Measurements from ENCODE around the gene ZNF888. TPM values are rescaled to one million over a fixed set of nuclear protein-coding genes. Genes with fewer than 3 reads are reported as not detected.
"Not testable (repeated sequence)": the region's sequence is repeated elsewhere in the genome, so short reads cannot be mapped to it uniquely, and the experiment has no call there.

ZNF888 gene
- total RNA-seq, 1 donor from 2014 or later = 9.1 TPM

DNA sequence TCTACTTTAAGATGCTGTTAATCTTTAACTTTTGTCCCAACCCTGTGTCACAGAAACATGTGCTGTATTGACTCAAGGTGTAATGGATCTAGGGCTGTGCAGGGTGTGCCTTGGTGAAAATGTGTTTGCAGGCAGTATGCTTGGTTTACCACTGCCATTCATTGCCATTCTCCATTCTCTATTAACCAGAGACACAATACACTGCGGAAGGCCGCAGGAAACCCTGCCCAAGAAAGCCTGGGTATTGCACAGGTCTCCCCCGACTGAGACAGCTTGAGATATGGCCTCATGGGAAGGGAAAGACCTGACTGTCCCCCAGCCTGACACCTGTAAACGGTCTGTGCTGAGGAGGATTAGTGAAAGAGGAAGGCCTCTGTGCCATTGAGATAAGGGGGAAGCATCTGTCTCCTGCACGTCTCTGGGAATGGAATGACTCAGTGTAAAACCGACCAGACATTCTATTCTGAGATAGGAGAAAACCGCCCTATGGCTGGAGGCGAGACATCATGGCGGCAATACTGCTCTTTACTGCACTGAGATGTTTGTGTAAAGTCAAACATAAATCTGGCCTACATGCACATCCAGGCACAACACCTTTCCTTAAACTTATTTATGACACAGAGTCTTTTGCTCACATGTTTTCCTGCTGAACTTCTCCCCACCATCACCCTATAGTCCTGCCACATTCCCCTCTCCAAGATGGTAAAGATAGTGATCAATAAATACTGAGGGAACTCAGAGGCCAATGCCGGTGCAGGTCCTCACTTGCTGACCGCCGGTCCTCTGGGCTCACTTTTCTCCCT lies 13.1 kb upstream of the ZNF888 start:
- intact Hi-C loops (cut with DNase I) = no loop called here
- TF ChIP-seq, protein P1, sequence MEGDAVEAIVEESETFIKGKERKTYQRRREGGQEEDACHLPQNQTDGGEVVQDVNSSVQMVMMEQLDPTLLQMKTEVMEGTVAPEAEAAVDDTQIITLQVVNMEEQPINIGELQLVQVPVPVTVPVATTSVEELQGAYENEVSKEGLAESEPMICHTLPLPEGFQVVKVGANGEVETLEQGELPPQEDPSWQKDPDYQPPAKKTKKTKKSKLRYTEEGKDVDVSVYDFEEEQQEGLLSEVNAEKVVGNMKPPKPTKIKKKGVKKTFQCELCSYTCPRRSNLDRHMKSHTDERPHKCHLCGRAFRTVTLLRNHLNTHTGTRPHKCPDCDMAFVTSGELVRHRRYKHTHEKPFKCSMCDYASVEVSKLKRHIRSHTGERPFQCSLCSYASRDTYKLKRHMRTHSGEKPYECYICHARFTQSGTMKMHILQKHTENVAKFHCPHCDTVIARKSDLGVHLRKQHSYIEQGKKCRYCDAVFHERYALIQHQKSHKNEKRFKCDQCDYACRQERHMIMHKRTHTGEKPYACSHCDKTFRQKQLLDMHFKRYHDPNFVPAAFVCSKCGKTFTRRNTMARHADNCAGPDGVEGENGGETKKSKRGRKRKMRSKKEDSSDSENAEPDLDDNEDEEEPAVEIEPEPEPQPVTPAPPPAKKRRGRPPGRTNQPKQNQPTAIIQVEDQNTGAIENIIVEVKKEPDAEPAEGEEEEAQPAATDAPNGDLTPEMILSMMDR (IDR thresholded peaks at IDR 0.05) = no peak
- Histone ChIP-seq H3K9me3 (no peaks in the 10 kb centered on the region), H3K4me3 (no peak overlapping the region), H3K27ac (peak overlapping the region; percentile 58), H3K36me3 (no peaks in the 10 kb centered on the region), H3K27me3 (no peaks in the 10 kb centered on the region), H3K4me1 (peaks cover 4% of the 10 kb centered on the region)
- DNase-seq = no peak
- peak; percentile 69 for ATAC-seq

DNA sequence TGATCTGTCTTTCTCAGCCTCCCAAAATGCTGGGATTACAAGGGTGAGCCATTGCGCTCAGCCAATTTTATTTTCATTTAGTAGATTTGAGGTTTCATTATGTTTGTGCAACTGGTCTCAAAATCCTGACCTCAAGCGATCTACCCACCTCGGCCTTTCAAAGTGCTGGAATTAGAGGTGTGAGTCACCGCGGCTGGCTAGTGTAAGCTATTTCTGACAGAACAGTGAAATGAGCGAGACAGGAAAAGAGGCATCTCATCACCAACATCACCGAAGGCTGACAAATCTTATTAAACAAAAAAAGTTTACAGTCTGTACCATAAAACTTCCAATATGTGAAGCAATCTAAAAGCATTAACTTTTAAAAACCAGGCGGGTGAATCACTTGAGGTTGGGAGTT lies 12.2 kb upstream of the ZNF888 start:
- Histone ChIP-seq H3K36me3 (no peaks in the 10 kb centered on the region), H3K4me1 (peaks cover 4% of the 10 kb centered on the region), H3K4me3 (no peak overlapping the region), H3K27ac (peak overlapping the region; percentile 58), H3K27me3 (no peaks in the 10 kb centered on the region), H3K9me3 (no peaks in the 10 kb centered on the region)
- TF ChIP-seq, protein P1 (IDR thresholded peaks at IDR 0.05) = no peak
- intact Hi-C loops (cut with DNase I) = no loop called here
- no peak for DNase-seq
- no peak for ATAC-seq

DNA sequence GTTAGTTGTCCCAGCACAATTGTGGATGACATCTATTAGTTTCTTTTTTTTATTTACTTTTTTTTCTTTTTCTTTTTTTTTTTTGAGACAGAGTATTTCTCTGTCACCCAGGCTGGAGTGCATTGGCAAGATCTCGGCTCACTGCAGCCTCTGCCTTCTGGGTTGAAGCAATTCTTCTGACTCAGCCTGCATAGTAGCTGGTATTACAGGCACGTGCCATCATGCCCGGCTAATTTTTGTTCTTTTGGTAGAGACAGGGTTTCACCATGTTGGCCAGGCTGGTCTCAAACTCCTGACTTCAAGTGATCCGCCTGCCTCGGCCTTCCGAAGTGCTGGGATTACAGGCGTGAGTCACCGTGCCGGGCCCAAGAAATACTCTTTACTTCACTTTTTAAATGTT lies 1.4 kb upstream of the ZNF888 start:
- Histone ChIP-seq H3K36me3 (peaks cover 19% of the 10 kb centered on the region), H3K27ac (peak overlapping the region; percentile 91)
- H3K9me3 ChIP-seq; ATAC-seq; H3K27me3 ChIP-seq; H3K4me1 ChIP-seq; intact Hi-C loops (cut with DNase I); DNase-seq; H3K4me3 ChIP-seq: not testable (repeated sequence)

DNA sequence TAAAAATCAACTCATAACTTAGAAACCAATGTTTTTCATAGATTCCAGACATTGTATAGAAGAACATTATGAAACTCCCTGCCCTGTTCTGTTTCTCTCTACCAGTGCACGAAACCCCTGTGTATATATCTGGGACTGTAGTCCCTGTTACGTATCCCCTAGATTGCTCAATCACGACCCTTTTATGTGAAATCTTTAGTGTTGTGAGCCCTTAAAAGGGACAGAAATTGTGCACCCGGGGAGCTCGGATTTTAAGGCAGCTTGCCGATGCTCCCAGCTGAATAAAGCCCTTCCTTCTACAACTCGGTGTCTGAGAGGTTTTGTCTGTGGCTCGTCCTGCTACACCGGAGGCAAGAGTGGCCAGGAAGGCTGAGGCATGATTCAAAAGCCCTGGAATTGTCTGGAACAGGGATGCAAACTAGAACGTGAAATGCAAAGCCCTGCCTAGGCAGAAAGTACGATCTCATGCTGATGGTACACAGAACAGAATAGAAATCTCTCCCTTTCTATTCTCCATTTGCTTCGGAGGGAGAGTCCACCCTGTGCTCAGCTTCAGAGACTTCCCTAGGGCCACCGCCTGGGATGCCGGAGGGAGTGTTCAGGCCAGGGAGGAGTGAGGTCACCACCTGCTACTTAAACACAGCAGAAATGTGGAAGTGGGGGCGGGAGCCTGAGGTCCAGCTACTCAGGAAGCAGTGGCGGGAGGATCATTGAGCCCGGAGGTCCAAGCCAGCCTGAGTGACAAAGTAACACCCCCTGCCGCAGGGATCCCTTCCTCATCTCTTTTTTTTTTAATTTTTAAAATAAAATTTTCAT lies 758 bp upstream of the ZNF888 start:
- peaks cover 13% of the 10 kb centered on the region for H3K36me3 ChIP-seq
- no peaks in the 10 kb centered on the region for H3K9me3 ChIP-seq
- peaks cover 7% of the 10 kb centered on the region for H3K4me1 ChIP-seq
- peak overlapping the region; percentile 83 for H3K4me3 ChIP-seq
- H3K27ac ChIP-seq = peak overlapping the region; percentile 91
- ATAC-seq (peak; percentile 83), DNase-seq (peak; percentile 87)
- TF ChIP-seq, protein P1 (IDR thresholded peaks at IDR 0.05) = no peak
- no peaks in the 10 kb centered on the region for H3K27me3 ChIP-seq
- intact Hi-C loops (cut with DNase I) = no loop called here

DNA sequence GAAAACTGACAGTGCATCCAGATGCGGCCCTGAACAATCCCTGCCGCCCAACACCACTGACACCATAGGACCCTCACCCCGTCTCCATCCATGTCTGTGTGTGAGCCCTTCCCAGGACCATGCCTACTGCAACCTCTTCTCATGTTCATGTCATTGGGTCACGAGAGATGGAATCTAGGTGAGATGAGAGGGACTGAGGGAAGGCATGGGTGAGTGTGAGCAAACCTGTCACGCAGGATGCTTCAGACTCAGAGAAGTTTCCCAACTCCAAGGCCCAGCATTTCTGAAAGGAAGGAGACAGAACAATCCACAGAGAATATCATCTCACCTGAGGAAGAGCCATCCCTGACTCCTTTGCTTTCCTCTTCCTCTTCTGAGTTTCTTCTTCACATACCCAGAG lies 5.7 kb downstream of the ZNF888 start:
- no peak for DNase-seq
- intact Hi-C loops (cut with DNase I) = no loop called here
- H3K4me1 ChIP-seq = no peaks in the 10 kb centered on the region
- H3K36me3 ChIP-seq = peaks cover 26% of the 10 kb centered on the region
- H3K4me3 ChIP-seq = no peak overlapping the region
- H3K9me3 ChIP-seq = no peaks in the 10 kb centered on the region
- TF ChIP-seq, protein P1 (IDR thresholded peaks at IDR 0.05) = no peak
- ATAC-seq = no peak
- no peaks in the 10 kb centered on the region for H3K27me3 ChIP-seq
- H3K27ac ChIP-seq = no peak overlapping the region

DNA sequence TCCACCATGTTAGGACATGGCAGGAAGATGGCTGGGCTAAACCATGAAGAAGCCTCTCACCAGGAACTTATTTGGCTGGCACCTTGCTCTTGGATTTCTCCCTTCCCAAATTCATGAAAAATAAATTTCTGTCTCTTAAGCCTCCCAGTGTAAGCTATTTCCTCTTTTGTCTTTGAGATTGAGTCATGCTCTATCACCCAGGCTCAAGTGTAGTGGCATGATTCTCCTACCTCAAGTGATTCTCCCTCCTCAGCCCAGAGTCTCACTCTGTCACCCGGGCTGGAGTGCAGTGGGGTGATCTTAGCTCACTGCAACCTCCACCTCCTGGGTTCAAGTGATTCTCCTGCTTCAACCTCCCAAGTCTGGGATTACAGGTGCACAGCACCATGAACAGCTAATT lies 12.6 kb downstream of the ZNF888 start:
- intact Hi-C loops (cut with DNase I) = no loop called here
- no peaks in the 10 kb centered on the region for H3K9me3 ChIP-seq
- TF ChIP-seq, protein P1 (IDR thresholded peaks at IDR 0.05) = no peak
- DNase-seq = no peak
- H3K36me3 ChIP-seq = peaks cover 40% of the 10 kb centered on the region
- H3K4me3 ChIP-seq = no peak overlapping the region
- no peaks in the 10 kb centered on the region for H3K4me1 ChIP-seq
- ATAC-seq = no peak
- no peaks in the 10 kb centered on the region for H3K27me3 ChIP-seq
- H3K27ac ChIP-seq = no peak overlapping the region

DNA sequence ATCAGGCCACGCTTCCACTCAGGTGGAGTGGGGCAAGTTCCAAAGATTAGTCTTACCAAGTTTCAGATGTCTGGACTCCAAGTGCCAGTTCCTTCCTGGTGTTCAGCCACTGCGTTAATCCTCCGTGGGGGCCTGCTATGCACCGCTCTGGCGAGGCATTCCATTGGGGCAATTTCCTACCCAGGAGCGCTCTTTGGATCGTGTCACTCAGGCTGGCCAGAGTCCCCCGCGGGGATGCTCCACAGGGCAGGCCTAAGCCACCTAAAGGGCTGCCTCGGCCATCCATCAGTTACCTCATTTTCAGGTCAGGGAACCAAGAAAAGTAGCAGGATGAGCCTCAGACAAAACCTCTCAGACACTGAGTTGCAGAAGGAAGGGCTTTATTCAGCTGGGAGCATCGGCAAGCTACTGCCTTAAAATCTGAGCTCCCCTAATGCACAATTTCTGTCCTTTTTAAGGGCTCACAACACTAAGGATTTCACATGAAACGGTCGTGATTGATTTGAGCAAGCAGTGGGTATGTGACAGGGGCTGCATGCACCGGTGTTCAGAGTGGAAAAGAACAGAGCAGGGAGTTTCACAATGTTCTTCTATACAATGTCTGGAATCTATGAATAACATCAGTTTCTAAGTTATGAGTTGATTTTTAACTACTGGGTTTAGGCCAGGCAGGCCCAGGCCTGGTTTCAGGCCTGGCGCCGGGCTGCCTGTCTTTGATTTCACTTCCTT lies 19.0 kb downstream of the ZNF888 start:
- peaks cover 17% of the 10 kb centered on the region for H3K36me3 ChIP-seq
- H3K27ac ChIP-seq; H3K4me1 ChIP-seq; DNase-seq; H3K27me3 ChIP-seq; ATAC-seq; intact Hi-C loops (cut with DNase I); H3K4me3 ChIP-seq; H3K9me3 ChIP-seq: not testable (repeated sequence)
